HEK293 (cell line): ENCODE measurements around the gene GJC2.
A peak's percentile ranks its signal among the peaks of the same experiment; 100 is the strongest.

ENCODE experiments used
- FEZF1 ChIP-seq: fragments of 450-650 bp; formaldehyde crosslinking; IDR thresholded peaks from 2 replicates; pipeline ENCODE4 v1.5.1; 2016; ENCODE audit warnings: missing biosample characterization, missing genetic modification characterization
- GLI2 ChIP-seq: fragments of 450-650 bp; formaldehyde crosslinking; IDR thresholded peaks from 2 replicates; pipeline ENCODE4; 2017; ENCODE audit warnings: missing biosample characterization, missing genetic modification characterization, low read depth, borderline replicate concordance
- IKZF3 ChIP-seq: fragments of 450-650 bp; IDR thresholded peaks from 2 replicates; pipeline ENCODE4 v1.5.0; 2018; ENCODE audit warnings: missing biosample characterization, mild to moderate bottlenecking, missing genetic modification characterization, moderate library complexity
- KLF8 ChIP-seq: fragments of 450-650 bp; formaldehyde crosslinking; IDR thresholded peaks from 2 replicates; pipeline ENCODE4 v1.5.1; 2016; ENCODE audit warnings: missing biosample characterization, missing genetic modification characterization
- TCF7L2 ChIP-seq: IDR thresholded peaks from 2 replicates; pipeline ENCODE4 v1.6.1; 2011; ENCODE audit warnings: low read depth, mild to moderate bottlenecking, inconsistent platforms, low read length, moderate library complexity, borderline replicate concordance
- TSHZ1 ChIP-seq: fragments of 450-650 bp; formaldehyde crosslinking; IDR thresholded peaks from 2 replicates; pipeline ENCODE4 v1.5.1; 2016; ENCODE audit warnings: missing biosample characterization, missing genetic modification characterization, borderline replicate concordance
- ZBTB44 ChIP-seq: fragments of 450-650 bp; IDR thresholded peaks from 2 replicates; pipeline ENCODE4 v1.5.1; 2018; ENCODE audit warnings: missing biosample characterization, mild to moderate bottlenecking, missing genetic modification characterization
- ZEB2 ChIP-seq: fragments of 450-650 bp; formaldehyde crosslinking; IDR thresholded peaks from 2 replicates; pipeline ENCODE4 v1.5.1; 2016; ENCODE audit warnings: missing biosample characterization, missing genetic modification characterization
- ZFP69B ChIP-seq: fragments of 450-650 bp; formaldehyde crosslinking; IDR thresholded peaks from 2 replicates; pipeline ENCODE4 v1.5.1; 2016; ENCODE audit warnings: missing biosample characterization, missing genetic modification characterization
- ZNF132 ChIP-seq: fragments of 450-650 bp; formaldehyde crosslinking; IDR thresholded peaks from 2 replicates; pipeline ENCODE4 v1.5.1; 2017; ENCODE audit warnings: missing biosample characterization, missing genetic modification characterization, borderline replicate concordance
- ZNF140 ChIP-seq: fragments of 450-650 bp; formaldehyde crosslinking; IDR thresholded peaks from 2 replicates; pipeline ENCODE4 v1.5.1; 2016; ENCODE audit warnings: missing biosample characterization, missing genetic modification characterization
- ZNF148 ChIP-seq: fragments of 450-650 bp; formaldehyde crosslinking; IDR thresholded peaks from 2 replicates; pipeline ENCODE4 v1.5.0; 2017; ENCODE audit warnings: missing biosample characterization, missing genetic modification characterization, borderline replicate concordance
- ZNF18 ChIP-seq: fragments of 450-650 bp; formaldehyde crosslinking; IDR thresholded peaks from 2 replicates; pipeline ENCODE4 v1.5.1; 2016; ENCODE audit warnings: missing biosample characterization, missing genetic modification characterization
- ZNF19 ChIP-seq: fragments of 450-650 bp; formaldehyde crosslinking; IDR thresholded peaks from 2 replicates; pipeline ENCODE4; 2016; ENCODE audit warnings: missing biosample characterization, missing genetic modification characterization, low read depth
- ZNF202 ChIP-seq: fragments of 450-650 bp; formaldehyde crosslinking; IDR thresholded peaks from 2 replicates; pipeline ENCODE4 v1.5.1; 2016; ENCODE audit warnings: missing biosample characterization, missing genetic modification characterization, borderline replicate concordance
- ZNF221 ChIP-seq: fragments of 450-650 bp; formaldehyde crosslinking; IDR thresholded peaks from 2 replicates; pipeline ENCODE4 v1.5.1; 2017; ENCODE audit warnings: missing biosample characterization, missing genetic modification characterization, borderline replicate concordance
- ZNF311 ChIP-seq: fragments of 450-650 bp; formaldehyde crosslinking; IDR thresholded peaks from 2 replicates; pipeline ENCODE4 v1.5.1; 2017; ENCODE audit warnings: missing biosample characterization, missing genetic modification characterization, borderline replicate concordance
- ZNF423 ChIP-seq: fragments of 450-650 bp; formaldehyde crosslinking; IDR thresholded peaks from 2 replicates; pipeline ENCODE4 v1.5.1; 2016; ENCODE audit warnings: missing biosample characterization, missing genetic modification characterization
- ZNF449 ChIP-seq: fragments of 450-650 bp; formaldehyde crosslinking; IDR thresholded peaks from 2 replicates; pipeline ENCODE4 v1.5.1; 2017; ENCODE audit warnings: missing biosample characterization, mild to moderate bottlenecking, missing genetic modification characterization, moderate library complexity
- ZNF585B ChIP-seq: fragments of 450-650 bp; formaldehyde crosslinking; IDR thresholded peaks from 2 replicates; pipeline ENCODE4 v1.5.1; 2016; ENCODE audit warnings: missing biosample characterization, missing genetic modification characterization
- ZNF600 ChIP-seq: fragments of 450-650 bp; formaldehyde crosslinking; IDR thresholded peaks from 2 replicates; pipeline ENCODE4 v1.5.1; 2016; ENCODE audit warnings: missing biosample characterization, missing genetic modification characterization
- ZNF621 ChIP-seq: fragments of 450-650 bp; formaldehyde crosslinking; IDR thresholded peaks from 2 replicates; pipeline ENCODE4 v1.5.1; 2017; ENCODE audit warnings: missing biosample characterization, missing genetic modification characterization
- ZNF623 ChIP-seq: fragments of 450-650 bp; formaldehyde crosslinking; IDR thresholded peaks from 2 replicates; pipeline ENCODE4 v1.5.1; 2016; ENCODE audit warnings: missing biosample characterization, missing genetic modification characterization
- ZNF664 ChIP-seq: fragments of 450-650 bp; formaldehyde crosslinking; IDR thresholded peaks from 2 replicates; pipeline ENCODE4 v1.5.1; 2016; ENCODE audit warnings: missing biosample characterization, missing genetic modification characterization
- ZNF677 ChIP-seq: fragments of 450-650 bp; IDR thresholded peaks from 2 replicates; pipeline ENCODE4 v1.5.0; 2018; ENCODE audit warnings: missing biosample characterization, mild to moderate bottlenecking, missing genetic modification characterization, moderate library complexity
- ZNF776 ChIP-seq: fragments of 450-650 bp; formaldehyde crosslinking; IDR thresholded peaks from 2 replicates; pipeline ENCODE4 v1.5.0; 2017; ENCODE audit warnings: missing biosample characterization, missing genetic modification characterization, borderline replicate concordance
- ZNF830 ChIP-seq: fragments of 450-650 bp; IDR thresholded peaks from 2 replicates; pipeline ENCODE4 v1.5.0; 2018; ENCODE audit warnings: missing biosample characterization, missing genetic modification characterization, low read depth, mild to moderate bottlenecking, moderate library complexity

The GJC2 gene

GRCh38 chr1:228101994-228102790 is 47.5 kb upstream of the GJC2 start (continued):
- TF ChIP-seq ZNF677 (tag by site-specific recombination) (no peak), ZNF132 (tag by site-specific recombination) (no peak), ZNF830 (tag by site-specific recombination) (no peak), ZEB2 (tag by site-specific recombination) (peak; percentile 75; the same call in 1 of the 2 replicates), ZNF585B (tag by site-specific recombination) (no peak), ZNF19 (tag by site-specific recombination) (no peak), KLF8 (tag by site-specific recombination) (peak; percentile 93), ZNF311 (tag by site-specific recombination) (no peak), IKZF3 (tag by site-specific recombination) (no peak), ZFP69B (tag by site-specific recombination) (peak; percentile 83), ZNF140 (tag by site-specific recombination) (no peak), ZNF621 (tag by site-specific recombination) (no peak), FEZF1 (tag by site-specific recombination) (no peak), ZNF18 (tag by site-specific recombination) (no peak), ZNF423 (tag by site-specific recombination) (peak; percentile 85), ZNF600 (peak; percentile 55; the same call in 1 of the 2 replicates), ZNF148 (tag by site-specific recombination) (no peak), ZNF776 (tag by site-specific recombination) (no peak), ZBTB44 (no peak), ZNF202 (tag by site-specific recombination) (no peak), GLI2 (tag by site-specific recombination) (no peak), ZNF221 (tag by site-specific recombination) (no peak), ZNF449 (no peak; the same call in none of the 2 replicates), ZNF664 (tag by site-specific recombination) (no peak), ZNF623 (tag by site-specific recombination) (no peak), TCF7L2 (no peak), TSHZ1 (tag by site-specific recombination) (no peak)
